Left ventricle myocardium inferior (tissue), 1 donor: ENCODE results near the gene AGAP1. TPM values are rescaled to one million over a fixed set of nuclear protein-coding genes. Genes with fewer than 3 reads are reported as not detected.

Experiments
- DNase-seq: peaks from one replicate; pipeline ENCODE4 v3.0.0-alpha.2; 2020
- H3K27ac ChIP-seq: fragments of 200-600 bp; replicated peaks from 2 replicates; pipeline ENCODE4 v1.8.0; 2021
- H3K27me3 ChIP-seq: fragments of 200-600 bp; 2 replicates; pipeline ENCODE4 v1.8.0; 2021; ENCODE audit warnings: low read depth
- H3K36me3 ChIP-seq: fragments of 200-600 bp; 2 replicates; pipeline ENCODE4 v1.8.0; 2021
- H3K4me1 ChIP-seq: fragments of 200-600 bp; 2 replicates; pipeline ENCODE4 v1.8.0; 2021
- H3K4me3 ChIP-seq: fragments of 200-600 bp; 2 replicates; pipeline ENCODE4 v1.8.0; 2021; ENCODE audit warnings: mild to moderate bottlenecking, moderate library complexity
- H3K9me3 ChIP-seq: fragments of 200-600 bp; replicated peaks from 2 replicates; pipeline ENCODE4 v1.8.0; 2021
- intact Hi-C: fragments of 100-400 bp; cut with micrococcal nuclease; formaldehyde crosslinking; loops from one replicate; pipeline ENCODE4 v1.11.0; 2022
- total RNA-seq: library from RNA; stranded (reverse); fragmentation: NEBNext Ultra II Directional; extraction: Animal tissue kit (Norgen Biotek cat#: 25700); gene quantifications from one replicate; pipeline ENCODE4 v1.2.1, GENCODE V29; 2021
- TF ChIP-seq, protein P1 (sequence below): fragments of 200-600 bp; IDR thresholded peaks from 2 replicates; pipeline ENCODE4 v1.8.0; 2021; ENCODE audit warnings: antibody characterized with exemption, mild to moderate bottlenecking, borderline replicate concordance
- donor health status: DM: no; HTN: yes; CAD: no; lungs with severe emphysema.

AGAP1 gene
- total RNA-seq, 1 donor from 2014 or later: 18.1 TPM

DNA sequence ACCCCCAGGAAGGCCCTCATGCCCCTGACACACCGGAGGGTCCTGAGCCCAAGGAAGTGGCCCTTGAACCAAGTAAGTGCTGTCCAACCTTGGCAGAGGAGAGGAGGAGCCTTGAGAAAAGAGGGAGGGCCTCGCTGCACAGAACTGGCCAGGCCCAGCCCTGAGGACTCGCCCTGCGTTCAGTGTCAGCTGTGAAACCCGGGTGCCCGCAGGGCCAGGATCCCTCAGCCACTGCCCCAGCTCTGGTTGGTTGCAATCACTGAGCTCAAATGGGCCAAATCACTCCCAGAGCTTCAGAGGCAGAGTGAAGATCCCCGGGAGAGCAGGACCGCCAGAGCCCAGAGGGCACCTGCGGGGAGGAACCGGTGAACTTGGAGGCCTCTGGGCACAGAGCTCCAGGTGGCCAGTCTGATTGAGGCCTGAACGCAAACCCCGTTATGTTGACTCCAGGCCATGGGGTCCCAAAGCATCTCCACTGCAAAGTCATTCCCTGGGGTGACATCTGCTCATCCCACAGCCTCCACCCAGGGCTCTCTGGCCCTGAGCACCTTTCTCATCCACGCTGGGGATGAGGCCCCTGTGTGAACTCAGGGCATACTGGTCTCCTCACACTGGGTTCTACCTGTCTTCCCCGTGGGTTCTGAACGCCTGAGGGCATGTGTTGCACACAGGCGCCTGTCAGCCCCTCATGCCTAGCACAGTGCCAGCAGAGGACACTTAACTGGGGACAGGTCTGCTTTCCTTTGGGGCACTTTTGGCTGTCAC lies 662.4 kb downstream of the AGAP1 start:
- no peak for DNase-seq
- Histone ChIP-seq H3K4me1 (no peaks in the 10 kb centered on the region), H3K9me3 (peaks cover 23% of the 10 kb centered on the region), H3K4me3 (no peak overlapping the region), H3K27ac (no peak overlapping the region), H3K36me3 (no peaks in the 10 kb centered on the region), H3K27me3 (peaks cover 91% of the 10 kb centered on the region)
- intact Hi-C loops: no loop called here
- TF ChIP-seq, protein P1, sequence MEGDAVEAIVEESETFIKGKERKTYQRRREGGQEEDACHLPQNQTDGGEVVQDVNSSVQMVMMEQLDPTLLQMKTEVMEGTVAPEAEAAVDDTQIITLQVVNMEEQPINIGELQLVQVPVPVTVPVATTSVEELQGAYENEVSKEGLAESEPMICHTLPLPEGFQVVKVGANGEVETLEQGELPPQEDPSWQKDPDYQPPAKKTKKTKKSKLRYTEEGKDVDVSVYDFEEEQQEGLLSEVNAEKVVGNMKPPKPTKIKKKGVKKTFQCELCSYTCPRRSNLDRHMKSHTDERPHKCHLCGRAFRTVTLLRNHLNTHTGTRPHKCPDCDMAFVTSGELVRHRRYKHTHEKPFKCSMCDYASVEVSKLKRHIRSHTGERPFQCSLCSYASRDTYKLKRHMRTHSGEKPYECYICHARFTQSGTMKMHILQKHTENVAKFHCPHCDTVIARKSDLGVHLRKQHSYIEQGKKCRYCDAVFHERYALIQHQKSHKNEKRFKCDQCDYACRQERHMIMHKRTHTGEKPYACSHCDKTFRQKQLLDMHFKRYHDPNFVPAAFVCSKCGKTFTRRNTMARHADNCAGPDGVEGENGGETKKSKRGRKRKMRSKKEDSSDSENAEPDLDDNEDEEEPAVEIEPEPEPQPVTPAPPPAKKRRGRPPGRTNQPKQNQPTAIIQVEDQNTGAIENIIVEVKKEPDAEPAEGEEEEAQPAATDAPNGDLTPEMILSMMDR: no peak

DNA sequence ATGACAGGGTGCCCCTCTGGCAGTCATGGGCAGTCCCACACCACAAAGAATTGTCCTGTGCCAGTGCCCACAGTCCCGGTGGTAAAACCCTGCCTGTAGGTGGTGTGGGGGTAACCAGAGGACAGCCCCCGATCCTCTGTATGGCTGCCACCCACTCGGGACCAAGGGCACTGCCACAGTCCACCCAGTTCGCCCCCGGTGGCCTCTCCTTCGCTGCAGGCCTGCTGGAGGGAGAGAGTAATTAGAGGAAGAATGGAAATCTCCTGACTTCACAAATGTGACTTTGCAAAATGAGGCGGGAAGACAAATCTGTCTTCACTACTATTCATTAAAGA lies 663.0 kb downstream of the AGAP1 start:
- intact Hi-C loops: no loop called here
- no peak for DNase-seq
- Histone ChIP-seq H3K4me3 (no peak overlapping the region), H3K27ac (no peak overlapping the region), H3K4me1 (no peaks in the 10 kb centered on the region), H3K9me3 (peaks cover 18% of the 10 kb centered on the region), H3K27me3 (peaks cover 91% of the 10 kb centered on the region), H3K36me3 (no peaks in the 10 kb centered on the region)
- TF ChIP-seq, protein P1: no peak

DNA sequence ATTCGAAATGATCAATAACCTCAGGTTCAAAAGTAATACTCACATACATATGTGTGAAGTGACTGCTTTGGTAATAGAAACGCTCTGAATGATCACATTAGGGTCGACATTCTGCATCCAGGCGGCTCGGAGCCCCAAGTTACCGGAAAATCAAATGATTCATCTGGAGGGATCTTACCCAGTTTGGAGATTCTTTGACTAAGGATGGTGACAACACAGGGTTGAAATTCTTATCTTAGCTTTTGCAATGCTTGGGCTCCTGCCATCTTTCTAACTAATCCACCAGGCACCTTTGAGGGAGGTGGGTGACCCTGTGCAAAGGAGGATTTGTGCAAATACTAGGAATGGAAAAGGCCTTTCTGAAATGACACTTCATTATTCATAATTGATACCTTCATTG lies 663.5 kb downstream of the AGAP1 start:
- no peaks in the 10 kb centered on the region for H3K4me1 ChIP-seq
- H3K27me3 ChIP-seq: peaks cover 91% of the 10 kb centered on the region
- peaks cover 13% of the 10 kb centered on the region for H3K9me3 ChIP-seq
- DNase-seq: no peak
- intact Hi-C loops: no loop called here
- H3K4me3 ChIP-seq: no peak overlapping the region
- H3K27ac ChIP-seq: no peak overlapping the region
- TF ChIP-seq, protein P1: no peak
- H3K36me3 ChIP-seq: no peaks in the 10 kb centered on the region

DNA sequence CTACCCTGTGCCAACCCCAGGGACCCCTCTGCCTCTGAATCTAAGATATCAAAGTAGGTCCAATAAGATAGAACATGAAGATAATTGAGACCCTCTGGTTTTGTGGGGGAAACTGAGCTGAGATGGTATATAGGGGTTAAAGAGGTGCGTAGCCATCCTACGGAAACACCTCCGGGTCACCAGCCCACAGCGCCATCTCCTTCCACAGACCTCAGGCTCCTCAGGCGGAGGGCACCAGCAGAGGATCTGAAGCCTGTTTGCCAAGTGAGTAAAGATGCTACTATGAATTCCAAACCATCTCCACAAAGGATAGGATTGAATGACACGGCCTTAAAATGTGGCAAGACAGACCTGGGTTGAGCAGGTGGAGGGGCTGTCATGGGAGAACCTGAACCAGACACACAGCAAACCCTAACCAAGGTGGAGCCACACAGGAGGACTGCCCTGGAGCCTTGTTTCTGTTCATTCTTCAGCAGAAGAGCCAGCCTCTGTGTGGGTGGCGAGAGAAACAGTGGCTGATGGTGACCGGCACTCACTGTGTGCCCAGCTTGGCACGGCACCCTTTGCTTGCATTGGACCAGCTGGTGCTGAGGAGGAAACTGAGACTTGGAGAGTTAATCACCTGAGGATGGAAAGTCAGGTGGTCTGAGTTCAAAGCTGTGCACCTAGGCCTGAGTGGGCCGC lies 664.1 kb downstream of the AGAP1 start:
- Histone ChIP-seq H3K27me3 (peaks cover 93% of the 10 kb centered on the region), H3K9me3 (peaks cover 7% of the 10 kb centered on the region), H3K36me3 (no peaks in the 10 kb centered on the region), H3K4me3 (no peak overlapping the region), H3K4me1 (no peaks in the 10 kb centered on the region), H3K27ac (no peak overlapping the region)
- intact Hi-C loops: no loop called here
- DNase-seq: no peak
- TF ChIP-seq, protein P1: no peak

DNA sequence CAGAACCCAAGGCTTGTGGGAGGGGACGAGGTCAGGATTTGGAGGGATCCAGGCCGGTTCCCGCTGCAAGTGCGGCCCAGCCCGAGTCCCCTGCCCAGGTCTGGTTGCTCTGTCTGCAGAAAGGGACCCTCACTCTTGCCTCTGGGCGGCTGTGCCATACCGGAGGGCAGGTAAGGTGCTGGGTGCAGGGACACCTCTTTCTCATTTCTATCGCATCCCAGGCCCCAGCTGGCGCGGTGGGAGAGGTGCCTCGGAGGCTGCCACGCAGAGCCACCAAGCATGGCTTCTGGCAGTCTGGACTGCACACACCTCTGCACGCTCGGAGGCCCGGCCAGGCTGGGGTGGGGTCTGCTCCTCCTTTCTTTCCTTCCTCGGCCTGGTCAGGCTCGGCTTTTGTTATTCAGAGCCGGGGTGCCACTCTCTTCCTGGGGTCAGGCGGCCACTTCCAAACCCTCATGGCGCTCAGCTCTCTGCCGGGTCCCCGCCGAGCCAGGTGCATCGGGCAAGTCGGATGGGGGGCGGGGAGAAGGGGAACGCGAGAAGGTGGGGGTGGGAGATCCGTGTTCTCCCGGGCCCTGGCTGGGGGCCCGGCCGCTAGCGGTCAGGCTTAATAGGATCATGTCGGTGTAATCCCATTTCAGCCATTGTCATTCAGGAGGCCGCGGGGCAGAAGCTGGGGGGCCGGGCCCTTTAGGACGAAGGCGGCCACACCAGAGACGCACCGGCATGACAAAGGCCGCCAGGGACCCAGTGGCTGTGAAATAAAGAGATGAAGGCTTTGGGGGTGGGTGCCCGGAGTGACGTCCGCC lies 665.3 kb downstream of the AGAP1 start:
- intact Hi-C loops: no loop called here
- Histone ChIP-seq H3K9me3 (no peaks in the 10 kb centered on the region), H3K27ac (no peak overlapping the region), H3K4me3 (no peak overlapping the region), H3K36me3 (no peaks in the 10 kb centered on the region), H3K4me1 (peaks cover 12% of the 10 kb centered on the region), H3K27me3 (peaks cover 93% of the 10 kb centered on the region)
- DNase-seq: no peak
- TF ChIP-seq, protein P1: no peak
